ENCODE data around the gene SMYD3.

SMYD3 gene

DNA sequence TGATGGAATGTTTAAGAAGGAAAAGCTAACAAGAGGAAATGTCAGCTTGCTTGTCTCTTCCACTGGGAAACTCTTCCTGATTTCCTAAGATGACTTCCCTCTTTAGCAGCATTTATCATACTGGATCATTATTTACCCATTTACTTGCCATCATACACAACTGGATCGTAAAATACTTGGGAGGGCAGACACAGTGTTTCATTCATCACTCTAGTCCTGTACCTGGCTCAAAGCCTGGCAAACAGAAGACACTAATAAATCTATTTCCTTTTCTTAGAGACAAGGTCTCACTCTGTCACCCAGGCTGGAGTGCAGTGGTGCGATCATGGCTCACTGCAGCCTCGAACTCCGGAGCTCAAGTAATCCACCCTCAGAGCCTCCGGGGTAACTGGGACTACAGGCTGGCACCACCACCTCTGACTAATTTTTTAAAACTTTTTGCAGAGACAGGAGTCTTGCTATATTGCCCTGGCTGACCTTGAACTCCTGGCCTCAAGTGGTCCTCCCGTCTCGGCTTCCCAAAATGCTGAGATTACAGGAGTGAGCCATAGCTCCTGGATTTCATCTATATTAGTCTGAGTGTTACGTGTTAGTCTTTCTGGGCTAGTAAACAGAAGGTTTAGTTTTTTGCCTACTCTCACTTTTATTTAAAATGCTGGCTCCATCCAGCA lies 574.6 kb downstream of the SMYD3 start:
- no peak for DNase-seq

DNA sequence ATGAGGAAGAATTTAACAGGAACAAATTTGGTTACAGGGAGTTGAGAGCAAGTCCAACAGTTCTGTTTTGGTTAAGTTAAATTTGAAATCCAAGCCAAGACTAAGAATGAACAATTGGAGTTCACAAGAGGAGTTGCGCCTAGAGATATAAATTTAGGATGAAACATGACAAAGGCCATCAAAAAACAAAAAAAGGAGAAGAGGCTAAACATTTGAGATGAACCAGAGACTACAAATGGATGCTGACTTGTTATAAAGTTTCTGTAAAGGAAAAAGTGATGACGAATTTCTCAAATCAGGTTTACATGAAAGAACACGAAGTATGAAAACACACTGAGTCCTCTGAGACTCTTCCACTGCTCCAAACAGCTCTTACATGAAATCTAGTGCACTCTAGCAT lies 575.6 kb downstream of the SMYD3 start:
- no peak for DNase-seq

DNA sequence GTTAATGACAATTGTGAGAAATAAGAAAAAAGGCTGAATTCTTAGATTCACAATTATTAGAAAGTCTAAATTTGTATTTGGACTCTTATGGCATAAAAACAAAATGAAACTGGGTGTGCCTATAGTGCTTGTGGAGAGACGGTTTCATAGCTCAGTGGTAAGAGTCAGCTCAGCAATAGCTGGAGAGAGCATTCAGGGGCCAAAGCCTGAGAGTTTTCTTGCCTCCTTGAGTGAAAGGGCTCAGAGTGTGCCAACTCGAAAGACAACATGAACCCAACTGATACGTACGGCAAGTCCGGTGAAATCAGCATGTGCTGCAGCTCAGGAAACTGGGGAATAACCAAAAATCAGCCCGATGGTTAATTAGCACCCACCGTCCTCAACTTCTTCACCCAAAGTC lies 577.9 kb downstream of the SMYD3 start:
- no peak for DNase-seq

DNA sequence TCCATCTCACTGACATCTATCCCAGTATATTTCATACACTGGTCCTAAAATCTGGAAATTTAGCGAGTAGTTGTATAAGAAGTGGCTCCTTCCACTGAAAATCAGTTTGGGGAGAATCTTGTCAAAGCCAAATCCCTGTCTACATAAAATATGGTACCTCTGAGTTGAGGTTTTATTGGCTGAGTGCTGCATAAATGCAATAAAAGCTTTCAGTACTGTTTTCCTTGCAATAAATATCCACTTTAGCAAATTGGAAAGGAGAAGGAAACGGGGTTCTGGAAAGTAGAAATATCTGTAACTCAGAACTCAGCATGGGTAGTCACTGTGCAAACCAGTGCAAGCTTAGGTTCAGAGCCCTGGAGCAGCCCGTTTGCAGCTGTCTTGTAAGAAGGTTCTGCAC lies 580.2 kb downstream of the SMYD3 start:
- DNase-seq: no peak

DNA sequence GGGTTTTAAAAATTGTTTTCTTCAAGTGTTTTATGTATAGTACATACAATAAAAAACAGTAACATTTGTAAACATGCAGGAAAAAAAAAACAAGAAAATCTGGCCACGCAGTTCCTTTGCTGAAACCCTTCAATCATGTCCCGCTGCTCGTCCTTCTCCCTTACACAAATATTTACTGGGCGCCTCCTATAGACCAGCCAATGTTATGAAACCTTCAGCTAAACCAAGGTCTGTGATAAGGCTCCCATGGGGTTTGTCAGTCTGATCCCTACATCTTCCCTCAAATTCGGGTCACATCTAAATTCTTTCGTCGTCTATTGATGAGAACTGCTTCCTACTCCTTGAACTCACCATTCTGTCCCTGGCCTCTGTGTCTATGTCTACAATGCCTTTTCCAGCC lies 583.9 kb downstream of the SMYD3 start:
- DNase-seq: no peak

DNA sequence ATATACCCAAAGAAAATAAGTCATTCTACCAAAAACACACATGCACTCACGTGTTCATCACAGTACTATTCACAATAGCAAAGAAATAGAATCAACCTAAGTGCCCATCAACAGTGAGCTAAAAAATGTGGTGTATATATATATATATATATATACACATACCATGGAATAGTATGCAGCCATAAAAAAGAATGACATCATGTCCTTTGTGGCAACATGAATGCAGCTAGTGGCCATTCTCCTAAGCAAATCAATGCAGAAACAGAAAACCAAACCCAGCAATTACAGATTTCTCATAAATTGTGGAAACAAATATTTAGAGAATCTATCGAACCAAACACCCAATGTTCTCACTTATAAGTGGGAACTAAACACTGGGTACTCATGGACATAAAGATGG lies 585.7 kb downstream of the SMYD3 start:
- DNase-seq: no peak

DNA sequence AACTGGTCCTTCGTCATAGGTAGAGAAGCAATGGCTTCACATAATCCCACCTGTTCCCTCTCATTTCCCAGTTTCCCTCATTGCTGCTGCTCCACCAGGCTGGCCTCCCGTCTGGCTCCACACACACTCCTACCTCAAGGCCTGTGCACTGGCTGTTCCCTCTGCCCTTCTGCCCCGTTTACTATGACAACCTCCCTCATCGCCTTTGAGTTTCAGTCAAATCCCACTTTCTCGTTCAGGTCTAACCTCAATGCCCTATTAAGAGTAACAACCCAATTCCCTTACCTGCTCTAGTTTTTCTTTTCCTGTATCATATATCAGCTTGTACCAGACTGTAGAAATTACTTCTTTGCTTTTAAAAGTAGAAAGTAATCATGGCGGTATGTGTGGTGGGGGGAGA lies 589.7 kb downstream of the SMYD3 start:
- no peak for DNase-seq

DNA sequence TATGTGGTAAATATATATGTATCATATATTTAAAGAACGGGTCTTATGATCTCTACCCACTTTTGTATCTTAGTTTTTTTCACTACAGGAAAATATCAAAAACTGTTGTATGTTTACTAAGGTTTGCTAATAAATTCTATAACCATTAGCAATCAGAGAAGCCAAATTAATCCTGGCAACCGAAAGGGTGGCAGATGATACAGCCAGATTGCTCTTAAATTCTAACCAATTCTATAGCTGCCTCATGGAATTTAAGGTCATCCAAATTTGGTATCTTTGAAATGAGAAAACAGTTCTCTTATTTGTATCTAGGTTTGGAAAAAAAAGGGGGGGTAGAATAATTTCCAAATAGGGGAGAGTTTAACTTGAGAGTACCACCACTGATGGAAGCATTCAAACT lies 591.2 kb downstream of the SMYD3 start:
- DNase-seq: no peak

DNA sequence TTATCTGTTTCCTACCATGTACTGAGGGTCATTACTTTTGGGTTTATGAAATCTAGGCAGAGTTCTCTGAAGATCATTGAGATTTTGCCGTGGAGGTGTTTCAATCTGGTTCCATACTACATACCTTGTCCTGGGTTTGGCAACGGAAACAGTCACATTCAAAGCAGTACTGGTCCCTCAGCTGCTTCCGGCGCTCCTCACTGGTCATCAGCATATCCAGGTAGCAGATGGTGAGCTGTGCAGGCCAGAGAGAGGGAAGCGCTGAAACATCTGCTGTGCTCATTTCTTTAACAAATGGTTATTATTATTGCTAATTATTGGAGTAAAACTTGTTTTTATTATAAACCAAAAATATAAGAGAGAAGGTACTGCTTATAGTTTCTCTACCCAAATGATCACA lies 591.7 kb downstream of the SMYD3 start:
- no peak for DNase-seq

DNA sequence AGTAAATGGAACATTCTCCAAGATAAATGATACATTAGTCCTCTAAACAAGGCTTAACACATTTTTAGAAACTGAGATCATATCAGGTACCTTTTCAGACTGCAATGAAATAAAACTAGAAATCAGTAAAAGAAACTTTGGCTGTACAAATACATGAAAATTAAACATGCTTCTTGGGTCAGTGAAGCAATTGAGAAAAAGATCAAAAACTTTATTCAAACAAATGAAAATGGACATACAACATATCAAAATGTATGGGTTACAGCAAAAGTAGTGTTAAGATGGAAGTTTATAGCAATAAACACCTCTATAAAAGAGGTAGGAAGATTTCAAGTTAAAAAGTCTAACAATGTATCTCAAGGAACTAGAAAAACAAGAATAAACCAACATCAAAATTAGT lies 598.5 kb downstream of the SMYD3 start:
- DNase-seq: no peak

DNA sequence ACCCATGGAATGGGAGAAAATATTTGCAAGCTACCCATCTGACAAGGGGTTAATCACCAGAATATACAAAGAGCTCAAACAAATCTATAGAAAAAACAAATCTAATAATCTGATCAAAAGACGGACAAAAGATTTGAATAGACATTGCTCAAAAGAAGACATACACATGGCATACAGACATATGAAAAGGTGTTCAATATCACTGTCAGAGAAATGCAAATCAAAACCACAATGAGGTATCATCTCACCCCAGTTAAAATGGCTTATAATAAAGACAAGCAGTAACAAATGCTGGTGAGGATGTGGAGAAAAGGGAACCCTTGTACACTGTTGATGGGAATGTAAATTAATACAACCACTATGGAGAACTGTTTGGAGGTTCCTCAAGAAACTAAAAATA lies 600.9 kb downstream of the SMYD3 start:
- no peak for DNase-seq

DNA sequence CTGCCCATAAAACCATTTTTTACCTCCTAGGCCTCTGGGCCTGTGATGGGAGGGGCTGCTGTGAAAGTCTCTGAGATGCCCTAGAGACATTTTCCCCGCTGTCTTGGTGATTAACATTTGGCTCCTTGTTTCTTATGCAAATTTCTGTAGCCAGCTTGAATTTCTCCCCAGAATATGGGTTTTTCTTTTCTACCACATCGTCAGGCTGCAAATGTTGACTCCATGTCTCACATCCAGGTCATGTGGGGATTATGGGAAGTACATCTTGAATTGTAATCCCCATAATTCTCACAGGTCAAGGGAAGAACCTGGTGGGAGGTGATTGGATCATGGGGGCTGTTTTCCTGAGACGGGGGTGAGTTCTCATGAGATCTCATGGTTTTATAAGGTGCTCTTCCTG lies 603.2 kb downstream of the SMYD3 start:
- no peak for DNase-seq

DNA sequence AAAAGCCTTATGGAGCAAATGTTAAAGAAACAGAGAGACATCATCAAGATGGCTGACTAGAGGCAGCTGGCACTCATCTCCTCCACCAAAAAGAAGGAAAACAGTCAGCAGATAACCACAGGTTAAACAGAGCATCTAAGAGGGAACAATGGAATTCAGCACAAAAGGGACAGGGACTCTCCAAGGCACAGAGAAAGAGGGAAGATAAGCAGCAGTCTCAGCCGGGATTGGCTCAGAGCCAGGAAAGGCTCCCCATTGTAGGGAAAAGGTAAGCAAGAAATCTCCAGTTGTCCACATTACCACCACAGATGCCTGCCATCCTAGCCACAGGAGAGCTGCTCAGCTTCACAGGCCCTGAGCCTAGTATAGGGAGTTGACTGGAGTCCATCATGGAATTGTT lies 605.5 kb downstream of the SMYD3 start:
- DNase-seq: no peak

DNA sequence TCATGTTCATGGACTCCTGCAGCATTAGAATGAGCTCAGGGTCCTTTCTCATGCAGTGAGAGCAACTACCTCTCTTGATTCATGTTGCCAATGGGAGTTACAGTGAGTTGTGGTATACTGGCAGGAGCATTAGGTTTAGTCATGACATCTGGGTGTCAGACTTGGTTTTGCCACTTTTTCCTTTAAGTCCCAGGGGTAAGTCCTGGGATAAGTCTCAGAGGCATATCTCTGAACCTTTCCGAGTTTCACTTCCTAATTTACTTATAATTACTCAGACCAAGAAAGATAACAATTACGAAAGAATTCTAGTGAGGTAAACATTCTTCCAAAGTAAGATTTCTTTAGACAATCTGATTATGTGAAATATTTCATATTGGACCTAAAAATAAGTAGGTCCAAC lies 606.0 kb downstream of the SMYD3 start:
- no peak for DNase-seq

DNA sequence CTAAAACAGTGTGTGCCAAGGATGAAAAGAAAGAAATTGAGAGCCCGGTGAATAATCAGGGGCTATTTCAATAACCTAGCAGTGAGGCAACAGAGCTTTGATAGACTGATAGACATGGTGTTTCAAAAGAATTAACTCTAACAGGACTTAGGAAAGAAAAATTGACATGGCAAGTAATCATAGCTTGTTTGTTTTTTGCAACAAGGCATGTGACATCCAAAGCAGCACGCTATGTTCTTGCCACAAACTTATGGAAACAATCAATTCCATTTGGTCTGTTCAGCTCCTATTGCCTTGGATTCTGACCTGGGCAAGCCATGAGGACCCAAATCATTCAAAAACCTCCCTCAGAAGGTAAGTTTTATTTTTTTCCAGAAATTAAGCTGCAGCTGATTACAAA lies 608.5 kb downstream of the SMYD3 start:
- DNase-seq: no peak

DNA sequence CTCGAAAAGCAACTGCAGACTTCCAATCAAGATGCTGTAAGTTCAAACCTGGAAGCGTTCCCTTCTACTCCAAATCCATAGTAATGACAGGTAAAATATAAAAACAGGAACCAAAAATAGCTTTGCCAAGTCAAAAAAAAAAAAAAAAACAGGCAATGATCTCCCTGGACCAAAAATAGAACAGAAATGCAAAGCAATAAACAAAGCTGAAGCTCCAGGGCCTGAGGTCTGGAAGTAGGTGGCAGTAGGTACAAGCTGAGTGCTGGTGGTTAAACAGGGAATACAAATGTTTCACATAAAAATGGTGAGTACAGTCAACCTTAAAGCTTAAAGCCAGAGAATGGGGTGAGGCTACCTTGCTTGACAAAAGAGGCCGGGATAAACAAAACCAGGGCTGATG lies 610.8 kb downstream of the SMYD3 start:
- no peak for DNase-seq

DNA sequence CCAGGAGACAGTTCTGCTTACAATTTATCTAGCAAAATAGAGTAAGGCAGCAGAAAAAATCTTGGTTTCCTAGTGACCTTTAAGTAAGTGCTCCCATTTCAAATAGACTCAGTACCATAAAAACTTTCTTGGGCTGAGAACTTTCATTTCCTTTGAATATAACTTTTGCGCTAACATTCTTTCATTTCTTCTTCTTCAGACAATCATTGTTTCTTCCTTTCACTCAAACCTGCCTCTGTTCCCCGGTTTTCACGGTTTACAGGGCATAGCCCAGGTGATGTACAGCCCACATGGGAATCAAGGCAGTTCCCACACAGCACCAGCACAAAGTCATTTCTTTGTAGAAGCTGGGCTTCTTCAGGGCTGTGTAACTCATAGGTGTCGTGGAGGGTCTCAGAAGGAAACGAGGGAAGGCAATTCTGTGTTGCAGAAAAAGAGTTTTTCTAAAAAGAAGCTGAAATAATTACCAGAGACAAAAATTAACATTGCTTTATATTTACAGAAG lies 611.6 kb downstream of the SMYD3 start:
- DNase-seq: no peak

DNA sequence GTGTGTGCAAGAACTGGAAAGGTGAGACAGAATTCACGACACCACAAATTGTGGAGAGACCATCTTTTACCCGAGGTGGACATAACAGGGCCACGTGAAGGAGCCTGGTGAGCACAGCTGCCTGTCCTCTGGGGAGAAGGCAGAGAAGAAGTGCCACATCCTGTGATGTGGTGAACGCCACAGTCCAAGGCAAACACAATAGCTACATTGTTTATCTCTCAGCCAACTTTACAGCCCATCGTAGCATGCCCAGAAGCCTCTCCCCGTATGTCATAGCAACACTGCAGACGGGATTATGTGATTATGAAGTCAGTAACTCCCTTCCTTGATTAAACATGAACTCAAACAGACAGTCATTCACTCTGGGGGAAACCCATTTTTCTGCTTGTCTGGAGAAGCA lies 612.2 kb downstream of the SMYD3 start:
- no peak for DNase-seq

DNA sequence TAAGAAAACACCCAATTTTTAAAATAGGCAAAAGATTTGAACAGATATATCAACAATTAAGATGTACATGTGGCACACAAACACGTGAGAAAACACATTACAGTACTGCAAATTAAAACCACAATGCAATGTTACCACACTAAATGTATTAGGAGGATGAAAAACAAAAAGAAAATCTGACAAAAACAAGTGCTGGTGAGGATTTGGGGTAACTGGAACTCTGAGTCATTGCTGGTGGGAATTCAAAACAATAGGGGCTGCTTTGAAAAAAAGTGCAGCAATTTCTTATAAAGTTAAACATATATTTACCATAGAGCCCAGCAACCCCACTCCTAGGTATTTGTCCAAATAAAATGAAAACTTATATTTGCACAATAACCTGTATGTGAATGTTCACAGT lies 614.1 kb downstream of the SMYD3 start:
- DNase-seq: no peak

DNA sequence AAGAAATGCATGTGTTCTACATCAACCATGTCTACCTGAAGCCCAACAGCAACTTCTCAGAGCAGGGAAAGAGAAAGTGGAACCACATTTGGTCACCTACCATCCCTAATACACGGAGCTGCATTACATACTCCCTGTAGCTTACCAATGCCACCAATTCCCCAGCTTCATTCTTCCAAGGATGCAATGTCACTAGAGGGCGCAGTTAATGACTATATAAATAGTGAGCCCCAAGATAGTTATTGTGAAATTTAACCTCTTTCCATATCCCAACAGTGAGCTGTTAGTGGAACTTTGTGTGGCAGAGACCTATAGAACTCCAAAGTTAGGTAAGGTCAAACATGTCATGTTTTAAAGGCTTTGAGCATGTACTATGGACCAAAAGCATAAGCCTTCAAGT lies 618.3 kb downstream of the SMYD3 start:
- no peak for DNase-seq

DNA sequence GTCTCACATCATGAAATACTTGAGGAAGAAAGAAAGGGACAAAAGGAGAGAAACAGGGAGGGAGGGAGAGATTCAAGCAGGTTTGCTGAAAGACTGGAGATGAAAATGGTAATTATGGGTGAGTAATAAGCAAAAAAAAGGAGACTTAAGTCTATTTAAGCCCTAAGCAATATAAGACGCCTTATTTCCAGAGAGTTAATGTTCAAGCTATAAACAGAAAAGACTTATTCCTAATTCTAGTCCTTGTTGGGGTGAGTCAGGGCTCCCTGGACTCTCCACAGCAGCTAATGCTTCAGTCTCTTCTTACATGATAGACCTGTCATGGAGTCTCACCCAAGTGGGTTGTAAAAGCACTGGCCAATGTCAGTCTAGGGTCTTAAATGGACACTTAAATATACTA lies 619.2 kb downstream of the SMYD3 start:
- DNase-seq: no peak

DNA sequence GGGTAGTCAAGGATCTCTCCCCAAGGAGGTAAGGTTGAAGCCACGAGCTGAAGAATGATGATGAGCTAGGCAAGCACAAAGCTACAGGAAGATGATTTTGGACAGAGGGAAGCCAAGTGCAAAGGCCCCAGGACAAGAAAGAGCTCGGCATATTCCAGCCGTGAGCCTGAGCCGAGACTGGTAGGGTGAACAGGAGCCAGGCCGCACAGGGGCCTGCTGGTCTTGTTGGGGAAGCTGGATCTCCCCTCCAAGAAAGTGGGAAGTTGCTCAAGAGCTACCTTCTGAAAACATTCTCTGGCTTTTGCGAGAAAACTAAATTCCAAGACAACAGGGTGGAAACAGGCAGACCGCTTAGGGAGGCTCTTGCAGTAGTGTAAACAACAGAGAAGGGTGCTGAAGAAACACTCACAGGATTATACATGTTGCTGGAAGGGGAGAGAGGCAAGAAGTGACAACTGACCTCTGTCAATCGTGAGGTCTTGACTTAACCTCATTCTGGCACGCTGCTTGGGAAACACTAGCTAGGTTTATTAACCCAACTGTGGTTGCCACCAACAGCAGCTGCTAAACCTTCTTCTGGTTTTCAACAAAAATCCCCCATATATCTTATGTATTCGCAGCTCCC lies 625.2 kb downstream of the SMYD3 start:
- DNase-seq: no peak

DNA sequence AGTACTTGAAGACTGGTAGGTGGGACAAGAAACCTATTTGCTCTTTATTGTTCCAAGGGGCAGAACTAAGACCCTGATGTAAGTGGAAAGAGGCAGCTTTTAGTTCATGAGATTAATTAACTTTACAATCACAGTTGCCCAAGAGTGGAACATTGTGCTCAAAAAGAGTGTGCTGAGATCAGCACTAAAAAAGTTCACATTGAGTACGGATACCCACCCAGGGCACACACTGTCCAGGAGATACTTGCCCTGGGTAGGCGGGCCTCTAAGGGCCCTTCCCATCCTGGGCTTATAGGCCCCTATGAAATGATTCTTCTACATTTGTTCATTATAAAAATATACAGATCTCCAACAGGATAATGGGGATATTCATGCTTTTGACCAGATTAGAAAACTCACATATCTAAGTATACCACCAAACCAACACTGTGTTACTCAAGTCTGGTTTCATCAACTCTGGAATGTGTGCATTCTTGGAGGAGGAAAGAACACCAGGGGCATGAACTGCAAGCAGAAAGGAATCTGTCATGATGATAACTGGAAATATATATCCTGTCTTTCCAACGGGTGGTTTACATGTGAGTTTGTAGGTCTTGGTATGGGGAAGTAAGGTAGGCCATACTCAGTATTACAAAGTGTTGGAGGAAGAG lies 626.2 kb downstream of the SMYD3 start:
- DNase-seq: no peak

DNA sequence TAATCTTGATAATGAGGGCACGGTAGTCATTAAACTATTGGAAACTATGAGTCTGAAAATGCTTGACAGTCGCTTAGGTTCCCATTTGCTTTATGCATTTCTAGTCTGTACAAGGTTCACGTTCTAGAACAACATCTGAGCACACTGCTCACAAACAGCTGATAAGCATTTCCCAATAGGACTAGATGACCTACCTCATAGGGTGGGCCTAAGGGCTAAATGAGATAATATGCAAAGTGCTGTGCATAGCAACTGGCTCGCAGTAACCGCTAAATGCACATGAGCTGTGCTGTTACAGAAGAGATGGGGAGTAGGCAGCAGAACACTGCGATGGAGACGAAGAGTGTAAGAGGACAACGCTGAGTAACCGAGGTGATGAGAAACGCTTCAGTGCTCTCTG lies 628.0 kb downstream of the SMYD3 start:
- no peak for DNase-seq

DNA sequence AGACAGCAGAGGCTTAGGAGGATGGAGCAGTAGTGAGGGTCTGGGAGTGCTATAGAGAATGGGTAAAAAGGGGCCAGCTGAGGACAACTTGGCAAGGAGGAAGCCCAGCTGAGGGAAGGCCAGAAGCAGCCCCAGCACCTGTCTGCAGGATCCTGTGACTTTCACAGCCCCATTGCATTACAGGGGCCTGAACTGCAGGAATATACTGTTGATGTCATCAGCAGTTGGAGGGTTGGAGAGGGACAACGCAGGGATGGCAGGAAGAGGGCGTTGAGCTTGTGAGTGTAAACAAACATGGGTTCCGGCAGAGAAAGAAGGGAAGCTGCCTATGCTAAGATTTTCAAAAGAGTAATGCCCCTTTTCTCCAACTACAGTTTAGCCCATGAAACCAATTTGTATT lies 628.5 kb downstream of the SMYD3 start:
- no peak for DNase-seq

All from DMS79 treated with DMSO at 0.1 percent for 48 hours (cell line).